Coronary artery (tissue), 2 donors: Measurements from ENCODE around the gene VGLL4.

Experiments
- DNase-seq: peaks from one replicate; pipeline ENCODE4 v3.0.0-alpha.2; 2017; ENCODE audit warnings: low spot score
- H3K27ac ChIP-seq, 2 donors: fragments of 200-600 bp; sonication (generic); one replicate each; pipeline ENCODE4 v1.5.1; 2016 to 2019
- H3K4me3 ChIP-seq: fragments of 200-600 bp; sonication (generic); 2 replicates; pipeline ENCODE4 v1.5.1; 2016; ENCODE audit warnings: mild to moderate bottlenecking, moderate library complexity
- TF ChIP-seq, protein P1 (sequence below): fragments of 200-600 bp; sonication (generic); IDR thresholded peaks from one replicate; pipeline ENCODE4 v1.5.1; 2019; ENCODE audit warnings: antibody characterized with exemption

VGLL4 gene

GRCh38 chr3:11545186-11545851 lies 98.4 kb downstream of the VGLL4 start:
- no peak for DNase-seq
- TF ChIP-seq, protein P1, sequence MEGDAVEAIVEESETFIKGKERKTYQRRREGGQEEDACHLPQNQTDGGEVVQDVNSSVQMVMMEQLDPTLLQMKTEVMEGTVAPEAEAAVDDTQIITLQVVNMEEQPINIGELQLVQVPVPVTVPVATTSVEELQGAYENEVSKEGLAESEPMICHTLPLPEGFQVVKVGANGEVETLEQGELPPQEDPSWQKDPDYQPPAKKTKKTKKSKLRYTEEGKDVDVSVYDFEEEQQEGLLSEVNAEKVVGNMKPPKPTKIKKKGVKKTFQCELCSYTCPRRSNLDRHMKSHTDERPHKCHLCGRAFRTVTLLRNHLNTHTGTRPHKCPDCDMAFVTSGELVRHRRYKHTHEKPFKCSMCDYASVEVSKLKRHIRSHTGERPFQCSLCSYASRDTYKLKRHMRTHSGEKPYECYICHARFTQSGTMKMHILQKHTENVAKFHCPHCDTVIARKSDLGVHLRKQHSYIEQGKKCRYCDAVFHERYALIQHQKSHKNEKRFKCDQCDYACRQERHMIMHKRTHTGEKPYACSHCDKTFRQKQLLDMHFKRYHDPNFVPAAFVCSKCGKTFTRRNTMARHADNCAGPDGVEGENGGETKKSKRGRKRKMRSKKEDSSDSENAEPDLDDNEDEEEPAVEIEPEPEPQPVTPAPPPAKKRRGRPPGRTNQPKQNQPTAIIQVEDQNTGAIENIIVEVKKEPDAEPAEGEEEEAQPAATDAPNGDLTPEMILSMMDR = no peak
- Histone ChIP-seq H3K4me3 (no peak overlapping the region), H3K27ac (peak overlapping the region; percentile 27 to 56)

DNA sequence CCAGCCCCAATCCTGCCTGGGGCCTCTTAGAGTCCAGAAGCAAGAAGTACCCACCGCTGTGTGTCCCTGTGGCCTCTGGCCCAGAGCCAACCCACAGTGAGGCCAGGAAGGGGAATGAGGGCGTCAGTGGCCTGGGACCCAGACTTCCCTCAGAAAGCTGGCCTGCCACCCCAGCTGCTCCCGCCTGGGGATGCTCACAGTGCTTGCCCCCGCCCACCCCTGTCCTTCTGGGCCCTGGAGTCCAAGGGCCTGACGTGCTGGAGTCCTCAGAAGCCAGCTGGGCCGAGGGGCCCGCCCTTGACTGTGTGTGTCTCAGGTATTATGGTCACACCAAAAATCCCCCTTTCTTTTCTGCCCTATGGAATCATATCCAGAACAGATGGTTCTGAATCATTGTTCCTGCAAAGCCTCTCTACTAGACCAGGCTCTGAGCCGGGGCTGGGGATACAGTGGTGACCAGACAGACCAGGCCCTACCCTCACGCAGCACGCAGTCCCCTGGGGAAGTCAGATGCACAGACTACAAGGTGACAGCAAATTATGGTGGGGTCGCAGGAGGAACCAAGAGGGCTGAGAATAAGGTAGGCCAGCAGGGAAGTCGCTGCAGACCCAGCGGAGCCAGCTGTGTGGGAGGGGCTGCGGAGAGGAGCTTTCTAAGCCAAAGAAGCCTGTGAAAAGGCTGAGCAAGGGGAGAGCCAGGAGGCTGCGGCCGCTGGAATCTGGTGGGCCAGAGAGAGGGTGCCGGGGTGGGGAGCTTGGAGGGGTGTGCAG lies 99.1 kb downstream of the VGLL4 start:
- peak overlapping the region; percentile 27 to 56 for H3K27ac ChIP-seq
- TF ChIP-seq, protein P1 = no peak
- H3K4me3 ChIP-seq = no peak overlapping the region
- no peak for DNase-seq

GRCh38 chr3:11543948-11544387 lies 99.7 kb downstream of the VGLL4 start:
- Histone ChIP-seq H3K27ac (peak overlapping the region in 1 of 2 donors; percentile 56), H3K4me3 (no peak overlapping the region)
- TF ChIP-seq, protein P1 = no peak
- DNase-seq = no peak

GRCh38 chr3:11543141-11543947 lies 100.4 kb downstream of the VGLL4 start:
- Histone ChIP-seq H3K4me3 (no peak overlapping the region), H3K27ac (no peak overlapping the region)
- no peak for DNase-seq
- TF ChIP-seq, protein P1 = no peak

DNA sequence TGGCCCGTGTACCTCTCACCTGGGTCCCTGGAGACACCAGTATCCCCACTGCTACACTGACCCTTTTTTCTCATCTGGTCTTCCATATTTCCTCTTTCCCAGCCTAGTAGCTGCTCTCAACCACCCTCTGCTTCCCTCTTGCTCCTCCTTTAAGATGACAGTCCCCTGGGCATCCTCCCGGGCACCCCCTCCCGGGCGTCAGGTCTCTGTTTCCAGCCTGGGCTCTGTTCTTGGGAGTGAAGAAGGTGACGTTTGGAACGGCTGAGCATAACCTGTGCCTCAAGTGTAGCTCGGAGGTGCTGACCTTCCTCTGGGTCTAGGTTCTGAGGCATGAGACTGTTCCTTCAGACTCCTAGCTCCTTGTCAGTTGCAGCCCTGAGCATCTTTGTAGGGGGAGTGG lies 101.2 kb downstream of the VGLL4 start:
- TF ChIP-seq, protein P1 = no peak
- no peak for DNase-seq
- Histone ChIP-seq H3K27ac (no peak overlapping the region), H3K4me3 (no peak overlapping the region)

- Histone ChIP-seq H3K27ac (no peak overlapping the region), H3K4me3 (no peak overlapping the region)
- TF ChIP-seq, protein P1 = no peak
- DNase-seq = no peak
Observed at GRCh38 chr3:11541321-11542303, 102.1 kb downstream of the VGLL4 start.
